Mesenchymal stem cell (in vitro differentiated cells and primary cell): ENCODE data around the gene WDR77.

Source experiments
- DNase-seq: peaks from one replicate; pipeline ENCODE4 v3.0.0-alpha.2; 2013
- H2AFZ ChIP-seq: one replicate; pipeline ENCODE4 v1.6.1; 2013; ENCODE audit warnings: low read depth, mild to moderate bottlenecking, control low read depth, inconsistent platforms, low read length, moderate library complexity
- H2AK5ac ChIP-seq: 2 replicates; pipeline ENCODE4 v1.6.1; 2013; ENCODE audit warnings: low read length, moderate library complexity, mild to moderate bottlenecking, inconsistent platforms; ENCODE audit not compliant: severe bottlenecking
- H2BK120ac ChIP-seq: one replicate; pipeline ENCODE4 v1.6.1; 2013; ENCODE audit warnings: low read depth, mild to moderate bottlenecking, inconsistent platforms, low read length, moderate library complexity
- H2BK12ac ChIP-seq, 2 experiments: one replicate each; pipeline ENCODE4 v1.6.1; 2013; ENCODE audit warnings: inconsistent platforms in 2 of 2, low read length in 2 of 2, mild to moderate bottlenecking in 2 of 2, moderate library complexity in 2 of 2, control low read depth in 1 of 2
- H2BK15ac ChIP-seq: one replicate; pipeline ENCODE4 v1.6.1; 2013; ENCODE audit warnings: mild to moderate bottlenecking, low read depth, inconsistent platforms; ENCODE audit not compliant: poor library complexity, severe bottlenecking
- H2BK5ac ChIP-seq: 2 replicates; pipeline ENCODE4 v1.6.1; 2013; ENCODE audit warnings: low read depth, mild to moderate bottlenecking, low read length, control low read depth, inconsistent platforms; ENCODE audit not compliant: poor library complexity, severe bottlenecking
- H3K14ac ChIP-seq, 2 experiments: one replicate each; pipeline ENCODE4 v1.6.1; 2013; ENCODE audit warnings: inconsistent platforms in 2 of 2, low read length in 2 of 2, control low read depth in 1 of 2, mild to moderate bottlenecking in 1 of 2, moderate library complexity in 1 of 2
- H3K18ac ChIP-seq, 2 experiments: one replicate each; pipeline ENCODE4 v1.6.1; 2013; ENCODE audit warnings: inconsistent platforms in 2 of 2, low read length in 2 of 2, control low read depth in 1 of 2, low read depth in 1 of 2, mild to moderate bottlenecking in 1 of 2
- H3K23ac ChIP-seq, 2 experiments: one replicate each; pipeline ENCODE4 v1.6.1; 2013; ENCODE audit warnings: inconsistent platforms in 2 of 2, low read length in 2 of 2, mild to moderate bottlenecking in 2 of 2, moderate library complexity in 2 of 2, control low read depth in 1 of 2
- H3K27ac ChIP-seq: 2 replicates; pipeline ENCODE4 v1.5.1; 2013; ENCODE audit warnings: mild to moderate bottlenecking, moderate library complexity, low read length, control low read depth, inconsistent platforms; ENCODE audit not compliant: poor library complexity, severe bottlenecking
- H3K27me3 ChIP-seq, 2 experiments: 2 replicates each; pipeline versions ENCODE4 v1.6.1 to v1.7.0; 2013; ENCODE audit warnings: low read length in 2 of 2, mild to moderate bottlenecking in 2 of 2, moderate library complexity in 2 of 2, control low read depth in 1 of 2, inconsistent platforms in 1 of 2; ENCODE audit not compliant: control insufficient read depth in 1 of 2, insufficient read depth in 1 of 2
- H3K36me3 ChIP-seq, 2 experiments: 2 replicates each; pipeline versions ENCODE4 v1.6.1 to v1.7.0; 2013; ENCODE audit warnings: low read length in 2 of 2, control low read depth in 1 of 2, inconsistent platforms in 1 of 2, low read depth in 1 of 2, mild to moderate bottlenecking in 1 of 2; ENCODE audit not compliant: insufficient read depth in 2 of 2, control insufficient read depth in 1 of 2
- H3K4ac ChIP-seq, 2 experiments: one replicate each; pipeline ENCODE4 v1.6.1; 2013; ENCODE audit warnings: inconsistent platforms in 2 of 2, low read length in 2 of 2, mild to moderate bottlenecking in 2 of 2, moderate library complexity in 2 of 2, control low read depth in 1 of 2, low read depth in 1 of 2
- H3K4me1 ChIP-seq: 2 replicates; pipeline ENCODE4 v1.6.1; 2013; ENCODE audit warnings: low read depth, low read length, control low read depth; ENCODE audit not compliant: control insufficient read depth, insufficient read depth
- H3K4me2 ChIP-seq: 2 replicates; pipeline ENCODE4 v1.6.1; 2013; ENCODE audit warnings: low read length, mild to moderate bottlenecking, inconsistent platforms; ENCODE audit not compliant: poor library complexity, severe bottlenecking
- H3K4me3 ChIP-seq, 2 experiments: 2 replicates each; pipeline versions ENCODE4 v1.5.1 to v1.7.0; 2013; ENCODE audit warnings: low read length in 2 of 2, mild to moderate bottlenecking in 2 of 2, control low read depth in 1 of 2, low read depth in 1 of 2; ENCODE audit not compliant: insufficient read depth in 1 of 2
- H3K79me1 ChIP-seq: replicated peaks from 2 replicates; pipeline ENCODE4 v1.6.1; 2013; ENCODE audit warnings: mild to moderate bottlenecking, control low read depth, low read length, inconsistent platforms; ENCODE audit not compliant: poor library complexity, severe bottlenecking
- H3K9ac ChIP-seq: 2 replicates; pipeline ENCODE4 v1.7.0; 2013; ENCODE audit warnings: mild to moderate bottlenecking, low read length, moderate library complexity
- H3K9me3 ChIP-seq: 2 replicates; pipeline ENCODE4 v1.7.0; 2013; ENCODE audit warnings: mild to moderate bottlenecking, low read length; ENCODE audit not compliant: control insufficient read depth
- H4K8ac ChIP-seq: one replicate; pipeline ENCODE4 v1.6.1; 2013; ENCODE audit warnings: inconsistent platforms, mild to moderate bottlenecking, low read length, moderate library complexity
- H4K91ac ChIP-seq: one replicate; pipeline ENCODE4 v1.6.1; 2013; ENCODE audit warnings: mild to moderate bottlenecking, low read length, inconsistent platforms
- WGBS: methylation state at CpG from one replicate; pipeline ENCODE4 v1.1.7; 2013; ENCODE audit warnings: mixed read lengths; 5-methylcytosine and 5-hydroxymethylcytosine counted together

WDR77 gene

DNA sequence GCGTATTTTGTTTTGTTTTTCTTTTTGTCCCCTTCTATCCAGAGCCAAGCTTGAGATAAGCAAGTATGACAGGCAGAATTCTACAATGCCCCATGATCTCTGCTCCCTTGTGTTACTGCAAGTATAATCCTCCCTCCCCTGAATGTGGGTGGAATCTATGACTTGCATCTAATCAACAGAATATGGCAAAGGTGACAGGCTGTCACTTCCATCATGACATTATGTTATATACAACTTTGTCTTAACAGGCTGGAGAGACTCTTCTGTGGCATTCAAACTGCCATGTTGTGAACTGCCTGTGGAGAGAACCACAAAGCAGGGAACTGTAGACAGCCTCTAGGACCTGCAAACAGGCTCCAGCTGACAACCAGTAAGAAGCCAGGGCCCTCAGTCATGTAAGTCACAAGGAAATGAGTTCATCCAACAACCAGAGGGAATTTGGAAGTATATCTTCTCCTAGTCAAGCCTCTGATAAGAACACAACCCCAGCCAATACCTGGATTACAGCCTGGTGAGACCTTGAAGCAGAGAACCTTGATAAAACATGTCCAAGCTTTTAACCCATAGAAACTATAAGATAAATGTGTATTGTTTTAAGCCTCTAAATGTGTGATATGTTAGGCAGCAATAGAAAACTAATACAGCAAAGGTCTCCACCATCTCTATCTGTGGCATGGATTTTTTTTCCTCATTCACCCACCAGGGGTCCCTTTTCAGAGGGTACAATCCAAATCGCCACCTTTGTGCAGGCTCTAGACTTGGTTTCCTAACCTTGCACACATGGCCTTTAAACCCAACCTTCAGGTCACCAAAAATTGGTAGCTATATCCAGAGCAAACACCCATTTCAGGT lies 19.0 kb upstream of the WDR77 start:
- Histone ChIP-seq H2AK5ac (no peak overlapping the region), H3K14ac (no peak overlapping the region), H3K4me1 (no peaks in the 10 kb centered on the region), H3K27ac (no peak overlapping the region), H3K4me2 (no peak overlapping the region), H3K9me3 (no peaks in the 10 kb centered on the region), H2BK5ac (no peak overlapping the region), H3K4ac (no peak overlapping the region), H2BK120ac (no peak overlapping the region), H2BK15ac (no peak overlapping the region), H3K36me3 (peaks cover 0 to 54% of the 10 kb centered on the region in 2 experiments), H3K18ac (no peak overlapping the region), H3K27me3 (no peaks in the 10 kb centered on the region), H2AFZ (no peak overlapping the region), H3K9ac (no peak overlapping the region), H3K23ac (no peak overlapping the region), H3K79me1 (no peaks in the 10 kb centered on the region), H4K8ac (no peak overlapping the region), H4K91ac (no peak overlapping the region), H2BK12ac (no peak overlapping the region), H3K4me3 (no peak overlapping the region)
- WGBS = 97% methylated on average over 1 of the region's 2 CpGs
- DNase-seq = no peak

DNA sequence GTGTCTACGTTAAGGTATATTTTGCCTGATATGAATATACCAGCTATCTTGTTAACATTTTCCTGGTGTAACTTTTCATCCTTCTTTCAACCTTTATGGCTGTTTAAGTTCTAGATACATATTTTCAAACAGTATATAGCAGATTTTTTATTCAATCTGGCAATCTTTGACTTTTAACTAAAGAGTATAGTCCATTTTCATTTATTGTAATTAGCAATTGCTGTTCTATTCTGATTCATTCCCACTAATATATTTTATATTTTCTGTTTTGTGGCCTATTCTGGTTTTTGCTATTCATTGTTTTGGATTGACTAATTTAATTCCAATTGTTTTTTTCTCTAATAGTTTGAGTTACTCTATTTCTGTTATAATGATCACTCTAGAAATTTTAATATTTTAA lies 17.4 kb upstream of the WDR77 start:
- no peak for DNase-seq
- Histone ChIP-seq H3K27ac (no peak overlapping the region), H2BK120ac (no peak overlapping the region), H3K4me1 (no peaks in the 10 kb centered on the region), H3K4me3 (no peak overlapping the region), H2BK15ac (no peak overlapping the region), H3K9me3 (no peaks in the 10 kb centered on the region), H3K18ac (no peak overlapping the region), H3K14ac (no peak overlapping the region), H2BK12ac (no peak overlapping the region), H4K91ac (no peak overlapping the region), H3K79me1 (no peaks in the 10 kb centered on the region), H2AFZ (no peak overlapping the region), H2BK5ac (no peak overlapping the region), H3K23ac (no peak overlapping the region), H3K27me3 (no peaks in the 10 kb centered on the region), H3K9ac (no peak overlapping the region), H4K8ac (no peak overlapping the region), H3K4ac (no peak overlapping the region), H3K36me3 (peaks cover 2 to 65% of the 10 kb centered on the region in 2 experiments), H3K4me2 (no peak overlapping the region), H2AK5ac (no peak overlapping the region)
- WGBS = no CpG with 5 or more reads among the region's 1 CpG

DNA sequence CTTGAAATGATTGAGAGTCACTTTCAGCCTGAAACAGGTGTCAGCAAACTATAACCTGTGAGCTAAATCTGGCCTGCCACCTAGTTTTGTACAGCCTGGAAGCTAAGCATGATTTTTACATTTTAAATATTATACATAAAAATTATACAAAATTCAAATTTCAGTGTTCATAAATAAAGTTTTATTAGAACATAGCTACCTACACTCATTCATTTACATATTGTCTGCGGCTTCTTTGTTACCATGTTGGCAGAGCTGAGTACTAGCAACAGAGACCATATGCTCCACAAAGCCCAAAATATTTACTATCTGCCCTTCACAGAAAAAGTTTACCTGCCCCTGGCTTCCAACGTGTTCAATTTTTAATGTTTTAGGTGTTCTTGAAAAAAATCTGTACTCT lies 16.7 kb upstream of the WDR77 start:
- no peak overlapping the region for H3K23ac ChIP-seq
- no peak overlapping the region for H2AK5ac ChIP-seq
- H3K4ac ChIP-seq = no peak overlapping the region
- no peak overlapping the region for H3K4me3 ChIP-seq
- DNase-seq = no peak
- H3K36me3 ChIP-seq = peaks cover 3 to 64% of the 10 kb centered on the region in 2 experiments
- no peak overlapping the region for H2BK5ac ChIP-seq
- H3K27ac ChIP-seq = no peak overlapping the region
- H3K27me3 ChIP-seq = no peaks in the 10 kb centered on the region
- 95% methylated on average over 1 of the region's 2 CpGs for WGBS
- no peak overlapping the region for H2BK120ac ChIP-seq
- no peak overlapping the region for H3K4me2 ChIP-seq
- no peak overlapping the region for H4K8ac ChIP-seq
- no peak overlapping the region for H3K9ac ChIP-seq
- H3K14ac ChIP-seq = no peak overlapping the region
- H2AFZ ChIP-seq = no peak overlapping the region
- no peaks in the 10 kb centered on the region for H3K4me1 ChIP-seq
- H2BK12ac ChIP-seq = no peak overlapping the region
- no peaks in the 10 kb centered on the region for H3K79me1 ChIP-seq
- no peak overlapping the region for H4K91ac ChIP-seq
- no peak overlapping the region for H3K18ac ChIP-seq
- H2BK15ac ChIP-seq = no peak overlapping the region
- H3K9me3 ChIP-seq = no peaks in the 10 kb centered on the region

DNA sequence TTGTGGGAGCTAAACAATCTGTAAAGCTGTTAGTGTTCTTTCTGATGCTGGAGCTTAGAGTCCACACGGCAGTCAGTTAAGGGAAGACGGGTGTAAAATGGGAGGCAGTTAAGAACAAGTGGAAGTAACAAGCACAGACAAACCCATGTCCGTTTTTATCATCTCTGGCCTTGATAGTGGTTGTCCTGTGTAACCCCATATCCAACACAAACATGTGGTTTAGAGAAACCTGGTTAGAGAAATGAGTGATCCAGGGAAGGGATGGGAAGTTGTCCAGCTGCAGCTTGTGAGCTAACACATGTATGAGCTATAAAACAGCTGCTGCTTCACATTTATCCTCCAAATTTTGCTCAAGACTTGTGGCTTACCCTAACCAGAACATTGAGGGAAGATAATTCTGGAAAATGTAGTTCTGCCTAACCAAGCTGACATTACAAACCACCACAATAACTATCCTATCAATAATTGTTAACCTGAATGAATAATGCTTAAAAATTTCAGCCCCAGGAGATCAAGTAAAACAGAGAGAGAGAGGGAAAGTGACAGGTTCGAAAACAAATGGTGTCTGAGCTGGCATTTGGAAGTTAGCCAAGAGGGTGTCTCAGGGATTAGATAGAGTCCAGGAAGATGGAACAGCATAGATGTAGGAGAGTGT lies 14.1 kb upstream of the WDR77 start:
- Histone ChIP-seq H3K36me3 (peaks cover 6 to 63% of the 10 kb centered on the region in 2 experiments), H2BK5ac (no peak overlapping the region), H3K4me1 (no peaks in the 10 kb centered on the region), H3K4me3 (no peak overlapping the region), H2AK5ac (no peak overlapping the region), H3K27me3 (no peaks in the 10 kb centered on the region), H3K18ac (no peak overlapping the region), H2BK120ac (no peak overlapping the region), H3K4ac (no peak overlapping the region), H3K23ac (no peak overlapping the region), H3K9me3 (no peaks in the 10 kb centered on the region), H3K27ac (peak overlapping the region; percentile 72), H4K8ac (no peak overlapping the region), H3K79me1 (peaks cover 8% of the 10 kb centered on the region), H3K4me2 (no peak overlapping the region), H2BK12ac (no peak overlapping the region), H4K91ac (no peak overlapping the region), H2BK15ac (no peak overlapping the region), H3K9ac (no peak overlapping the region), H2AFZ (no peak overlapping the region), H3K14ac (no peak overlapping the region)
- peak; percentile 55 for DNase-seq
- WGBS = 85% methylated on average over 3 of the region's 4 CpGs
